ENCODE data around the gene NPR1.
"Not testable (repeated sequence)": the region's sequence is repeated elsewhere in the genome, so short reads cannot be mapped to it uniquely, and the experiment has no call there.

The NPR1 gene

DNA sequence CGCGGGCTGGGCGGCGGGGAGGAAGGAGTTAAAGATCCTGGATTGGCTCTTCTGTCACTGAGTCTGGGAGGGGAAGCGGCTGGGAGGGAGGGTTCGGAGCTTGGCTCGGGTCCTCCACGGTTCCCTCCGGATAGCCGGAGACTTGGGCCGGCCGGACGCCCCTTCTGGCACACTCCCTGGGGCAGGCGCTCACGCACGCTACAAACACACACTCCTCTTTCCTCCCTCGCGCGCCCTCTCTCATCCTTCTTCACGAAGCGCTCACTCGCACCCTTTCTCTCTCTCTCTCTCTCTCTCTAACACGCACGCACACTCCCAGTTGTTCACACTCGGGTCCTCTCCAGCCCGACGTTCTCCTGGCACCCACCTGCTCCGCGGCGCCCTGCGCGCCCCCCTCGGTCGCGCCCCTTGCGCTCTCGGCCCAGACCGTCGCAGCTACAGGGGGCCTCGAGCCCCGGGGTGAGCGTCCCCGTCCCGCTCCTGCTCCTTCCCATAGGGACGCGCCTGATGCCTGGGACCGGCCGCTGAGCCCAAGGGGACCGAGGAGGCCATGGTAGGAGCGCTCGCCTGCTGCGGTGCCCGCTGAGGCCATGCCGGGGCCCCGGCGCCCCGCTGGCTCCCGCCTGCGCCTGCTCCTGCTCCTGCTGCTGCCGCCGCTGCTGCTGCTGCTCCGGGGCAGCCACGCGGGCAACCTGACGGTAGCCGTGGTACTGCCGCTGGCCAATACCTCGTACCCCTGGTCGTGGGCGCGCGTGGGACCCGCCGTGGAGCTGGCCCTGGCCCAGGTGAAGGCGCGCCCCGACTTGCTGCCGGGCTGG, at the start of gene NPR1:
Gene NPR1 (plus strand): TSS at position 170 of the 818 bp plus-strand sequence. CDS start 421 bp downstream, at position 591.
- DNase-seq = peak in 1 of 2 experiments; percentile 17

DNA sequence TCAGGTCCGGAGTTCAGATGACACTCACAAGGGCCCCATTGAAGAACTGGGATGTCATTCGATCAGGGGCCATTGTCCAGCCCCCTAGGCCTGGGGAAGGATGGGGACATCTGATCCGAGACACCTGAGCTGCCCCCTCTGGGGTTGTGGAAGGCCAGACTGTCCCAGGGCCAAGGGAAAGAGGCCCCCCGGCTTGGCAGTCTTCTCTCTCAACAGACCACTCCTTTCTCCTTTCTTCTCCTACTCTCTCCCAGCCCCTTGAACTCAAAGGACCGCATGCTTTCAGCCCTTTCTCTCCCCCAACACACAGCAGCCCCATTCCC, 49.2 kb upstream of the NPR1 start:
- DNase-seq = no peak

DNA sequence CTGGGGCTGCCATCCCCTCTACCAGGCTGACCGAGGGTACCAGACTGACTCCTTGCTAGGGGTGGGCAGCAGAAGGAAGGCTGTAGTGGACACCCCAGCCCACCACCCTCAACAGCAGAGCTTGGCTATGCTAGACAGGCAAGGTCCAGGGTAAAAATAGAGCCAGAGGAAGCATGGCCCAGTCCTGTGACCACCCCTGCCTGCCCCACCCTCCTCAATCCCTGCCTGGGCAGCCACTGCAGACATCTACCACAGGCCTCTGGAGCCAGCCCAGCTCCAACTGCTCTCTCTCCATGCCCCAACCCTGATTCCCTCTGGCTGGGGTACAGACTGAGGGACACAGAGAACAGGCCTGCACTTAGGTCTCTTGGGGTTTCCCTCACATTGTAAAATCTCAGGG, 48.5 kb upstream of the NPR1 start:
- no peak for DNase-seq

- no peak for DNase-seq
Observed at GRCh38 chr1:153630384-153630783, 48.1 kb upstream of the NPR1 start.

GRCh38 chr1:153631047-153632022, 47.2 kb upstream of the NPR1 start:
- DNase-seq = no peak

- DNase-seq = no peak
Observed at GRCh38 chr1:153633161-153633753, 45.2 kb upstream of the NPR1 start.

DNA sequence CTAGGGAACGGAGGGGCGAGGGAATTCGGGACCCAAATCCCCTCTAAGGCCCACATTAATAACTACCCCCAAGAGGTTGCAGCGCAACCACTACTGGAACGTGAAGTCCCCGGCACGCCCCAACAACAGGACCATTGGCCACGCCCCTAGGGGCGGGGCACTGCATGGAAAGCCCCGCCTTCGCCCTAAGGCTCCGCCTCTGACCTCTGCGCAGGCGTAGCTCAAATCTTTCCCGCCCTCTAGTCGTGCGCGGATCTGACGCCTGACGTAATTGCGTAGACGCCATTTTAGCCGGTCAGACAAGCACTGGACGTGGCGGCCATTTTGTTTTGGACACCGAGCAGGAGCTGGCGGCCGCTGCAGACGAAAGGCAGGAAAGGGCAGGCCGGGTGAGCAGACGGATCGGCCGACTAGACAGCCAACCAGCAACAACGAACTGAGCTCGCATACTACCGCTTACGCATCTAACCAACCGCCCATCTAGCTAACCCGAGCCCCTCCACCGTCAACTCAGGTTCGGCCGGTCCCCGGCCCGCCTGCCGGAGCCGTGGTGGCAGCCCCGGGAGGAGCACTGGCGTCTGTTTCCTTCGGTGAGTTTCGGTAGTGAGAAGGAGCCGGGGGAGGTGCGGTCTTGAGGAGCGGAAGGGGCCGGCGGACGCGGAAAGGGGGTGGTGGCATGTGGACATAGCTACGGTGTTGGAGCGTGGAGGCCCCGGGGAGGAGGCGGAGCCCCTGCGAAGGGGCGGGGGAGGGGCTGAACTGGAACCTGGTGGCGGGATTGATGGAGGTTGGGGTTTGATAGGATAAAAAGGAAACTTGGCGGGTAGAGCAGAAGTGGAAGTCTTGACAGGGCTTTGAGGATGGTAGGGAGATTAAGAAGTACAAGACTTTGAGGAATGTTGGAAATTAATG, 44.5 kb upstream of the NPR1 start, which contains the start of gene CHTOP:
Gene CHTOP (plus strand): TSS at position 313 of the 912 bp plus-strand sequence. CDS start 2,523 bp downstream, outside the sequence.
- peak; percentile 91 for DNase-seq

DNA sequence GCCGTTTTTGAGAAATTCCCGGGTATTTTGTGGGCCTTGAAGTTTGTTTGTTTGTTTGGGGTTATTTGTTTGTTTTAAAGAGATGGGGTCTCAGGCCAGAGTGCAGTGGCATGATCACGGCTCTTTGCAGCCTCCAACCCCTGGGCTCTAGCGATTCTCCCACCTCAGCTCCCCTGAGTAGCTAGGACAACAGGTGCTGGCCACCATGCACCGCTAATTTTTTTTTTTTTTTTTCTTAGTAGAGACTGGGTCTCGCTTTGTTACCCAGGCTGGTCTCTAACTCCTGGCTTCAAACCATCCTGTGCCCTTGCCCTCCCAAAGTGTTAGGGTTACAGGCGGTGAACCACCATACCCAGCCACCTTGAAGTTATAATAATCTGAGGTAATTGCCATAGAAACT, 42.6 kb upstream of the NPR1 start:
- no peak for DNase-seq

GRCh38 chr1:153636312-153636711, 42.2 kb upstream of the NPR1 start:
- DNase-seq = no peak

GRCh38 chr1:153638261-153638660, 40.2 kb upstream of the NPR1 start:
- DNase-seq = no peak

GRCh38 chr1:153639280-153639679, 39.2 kb upstream of the NPR1 start:
- no peak for DNase-seq

DNA sequence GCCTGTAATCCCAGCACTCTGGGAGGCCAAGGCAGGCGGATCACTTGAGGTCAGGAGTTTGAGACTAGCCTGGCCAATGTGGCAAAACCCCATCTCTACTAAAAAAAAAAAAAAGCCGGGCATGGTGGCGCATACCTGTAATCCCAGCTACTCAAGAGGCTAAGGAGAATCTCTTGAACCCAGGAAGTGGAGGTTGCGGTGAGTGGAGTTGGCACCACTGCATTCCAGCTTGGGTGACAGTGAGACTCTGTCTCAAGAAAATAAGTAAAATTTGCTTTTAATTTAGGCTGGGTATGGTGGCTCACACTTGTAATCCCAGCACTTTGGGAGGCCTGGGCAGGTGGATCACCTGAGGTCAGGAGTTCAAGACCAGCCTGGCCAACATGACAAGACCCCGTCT, 38.3 kb upstream of the NPR1 start:
- not testable (repeated sequence) for DNase-seq

DNA sequence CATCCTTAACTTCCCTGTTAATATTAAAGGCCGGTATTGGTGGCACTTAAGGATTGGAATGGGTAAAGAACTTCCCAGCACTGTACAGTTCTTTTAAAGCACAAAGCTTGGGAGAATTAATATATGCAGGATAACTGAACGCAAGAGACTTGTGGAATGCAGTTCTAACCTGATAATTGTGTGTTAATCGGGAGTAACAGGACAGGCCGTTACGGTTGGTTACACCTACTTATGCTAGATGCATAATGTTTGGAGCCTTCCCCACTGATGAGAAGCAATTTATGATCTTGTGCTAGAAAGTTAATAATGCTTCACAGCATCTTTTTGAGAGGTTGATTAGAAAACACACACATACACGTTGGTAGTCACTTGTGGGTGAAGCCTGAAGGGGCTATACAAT, 37.6 kb upstream of the NPR1 start:
- no peak for DNase-seq

DNA sequence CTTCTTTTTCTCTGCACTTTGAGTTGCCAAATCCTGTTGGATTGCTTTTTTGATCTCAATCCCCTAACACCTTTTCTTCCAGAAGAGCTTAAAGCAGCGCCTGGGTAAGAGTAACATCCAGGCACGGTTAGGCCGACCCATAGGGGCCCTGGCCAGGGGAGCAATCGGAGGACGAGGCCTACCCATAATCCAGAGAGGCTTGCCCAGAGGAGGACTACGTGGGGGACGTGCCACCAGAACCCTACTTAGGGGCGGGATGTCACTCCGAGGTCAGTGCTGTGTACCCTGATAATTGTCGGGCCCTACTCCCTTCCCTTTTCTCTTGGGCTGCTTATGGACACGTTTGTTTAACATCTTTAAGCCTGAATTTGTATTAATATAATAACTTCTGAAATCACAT, 36.3 kb upstream of the NPR1 start:
- DNase-seq = no peak

DNA sequence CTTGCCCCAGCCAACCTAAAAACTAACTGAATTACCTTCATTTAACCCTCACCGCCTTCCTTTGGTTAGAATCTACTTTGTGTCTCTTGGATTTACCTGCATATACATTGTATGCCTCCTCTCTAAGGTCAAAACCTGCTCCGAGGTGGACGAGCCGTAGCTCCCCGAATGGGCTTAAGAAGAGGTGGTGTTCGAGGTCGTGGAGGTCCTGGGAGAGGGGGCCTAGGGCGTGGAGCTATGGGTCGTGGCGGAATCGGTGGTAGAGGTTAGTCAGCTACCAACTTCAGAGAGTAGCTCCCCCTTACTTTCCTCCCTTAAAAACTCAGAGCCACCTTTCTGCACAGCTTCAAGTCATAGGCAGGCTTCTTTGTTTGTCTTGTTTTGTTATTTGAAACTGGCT, 35.4 kb upstream of the NPR1 start:
- DNase-seq = no peak

- no peak for DNase-seq
Observed at GRCh38 chr1:153643816-153644215, 34.7 kb upstream of the NPR1 start.

- no peak for DNase-seq
Observed at GRCh38 chr1:153646672-153647345, 31.7 kb upstream of the NPR1 start.

DNA sequence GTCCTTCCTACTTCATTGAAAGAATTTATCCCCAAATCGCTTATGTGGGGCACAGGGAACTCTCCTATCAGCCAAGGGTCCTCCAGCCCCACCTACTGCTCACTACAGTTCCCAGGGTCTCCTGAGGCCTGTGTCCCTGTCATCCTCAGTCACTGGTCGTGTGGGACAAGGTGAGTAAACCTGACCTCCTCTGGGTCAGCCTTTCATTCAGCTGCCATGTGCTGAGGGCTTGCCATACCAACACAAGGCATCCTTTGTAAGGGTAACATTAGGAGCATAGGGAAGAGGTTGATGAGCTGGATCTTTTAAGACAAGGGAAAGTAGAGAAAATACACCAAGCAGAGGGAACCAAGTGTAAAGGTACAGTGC, 31.2 kb upstream of the NPR1 start:
- DNase-seq = no peak

GRCh38 chr1:153648000-153648643, 30.4 kb upstream of the NPR1 start:
- DNase-seq = no peak

- no peak for DNase-seq
Observed at GRCh38 chr1:153649137-153649862, 29.2 kb upstream of the NPR1 start.

DNA sequence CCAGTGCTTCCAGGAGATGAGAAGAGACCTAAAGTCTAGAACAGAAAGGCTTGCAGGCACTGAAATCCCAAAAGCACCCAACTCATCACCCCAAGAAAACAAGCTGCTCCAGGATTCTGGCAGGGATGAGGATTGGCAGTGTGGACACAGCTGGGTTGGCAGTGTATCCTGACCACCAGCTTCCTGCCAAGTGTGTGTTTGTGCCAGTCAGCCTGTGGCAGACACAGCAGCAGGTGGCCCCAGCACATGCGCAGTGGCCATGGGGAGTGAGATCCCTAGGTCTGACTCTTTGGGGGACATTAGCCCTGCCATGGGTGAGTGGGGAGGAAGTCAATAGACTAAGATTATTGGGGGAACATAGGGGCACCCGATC, 28.6 kb upstream of the NPR1 start:
- no peak for DNase-seq
